Islet of Langerhans (tissue), 1 donor: ENCODE data around the gene CCDC3.
"Not testable (repeated sequence)": the region's sequence is repeated elsewhere in the genome, so short reads cannot be mapped to it uniquely, and the experiment has no call there.

Source experiments
- FAIRE-seq: peaks from one replicate; lab custom pipeline; 2011; peaks lifted over from hg19 to GRCh38; lab: Jason Lieb, UNC

CCDC3 gene

GRCh38 chr10:12877150-12877549 is 124.4 kb downstream of the CCDC3 start:
- no peak for FAIRE-seq

DNA sequence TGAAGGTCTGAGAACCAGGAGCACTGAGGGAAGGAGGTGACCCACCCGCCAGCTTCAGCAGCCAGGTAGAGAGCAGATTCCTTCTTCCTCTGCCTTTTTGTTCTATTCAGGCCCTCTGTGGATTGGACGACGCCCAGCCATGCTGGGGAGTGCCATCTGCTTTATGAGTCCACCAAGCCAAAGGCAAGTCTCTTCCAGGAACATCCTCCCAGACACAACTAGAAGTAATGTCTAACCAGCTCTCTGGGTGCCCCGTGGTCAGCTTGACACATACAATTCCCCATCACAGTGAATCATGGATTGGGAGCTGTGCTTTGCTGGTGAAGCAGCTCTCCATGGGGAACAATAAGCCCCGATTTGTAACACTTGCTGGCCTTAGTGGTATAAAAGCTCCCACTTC is 125.2 kb downstream of the CCDC3 start:
- no peak for FAIRE-seq

- FAIRE-seq: no peak
Observed at GRCh38 chr10:12875100-12875499, 126.4 kb downstream of the CCDC3 start.

- FAIRE-seq: no peak
Observed at GRCh38 chr10:12874501-12874900, 127.0 kb downstream of the CCDC3 start.

DNA sequence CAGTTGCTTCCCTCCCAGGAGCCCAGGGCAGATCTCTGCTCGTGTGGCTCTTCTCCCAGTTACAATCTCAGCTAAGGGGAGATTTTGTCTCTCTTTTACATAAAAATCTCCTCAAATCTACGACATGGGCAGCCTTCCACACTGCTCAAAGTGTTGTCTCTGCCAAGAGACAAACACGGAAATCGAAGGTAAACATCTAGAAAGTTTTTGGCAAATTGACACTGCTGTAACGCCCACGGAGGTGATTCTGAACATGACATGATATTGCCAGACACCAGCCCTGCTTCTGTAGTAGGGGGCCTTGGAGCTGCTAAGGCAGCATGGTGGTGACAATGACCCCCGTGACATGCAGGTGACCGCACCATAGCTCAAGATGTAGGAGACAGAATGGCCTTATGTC is 128.3 kb downstream of the CCDC3 start:
- no peak for FAIRE-seq

- FAIRE-seq: no peak
Observed at GRCh38 chr10:12872577-12872976, 128.9 kb downstream of the CCDC3 start.

- FAIRE-seq: no peak
Observed at GRCh38 chr10:12869427-12869826, 132.1 kb downstream of the CCDC3 start.

DNA sequence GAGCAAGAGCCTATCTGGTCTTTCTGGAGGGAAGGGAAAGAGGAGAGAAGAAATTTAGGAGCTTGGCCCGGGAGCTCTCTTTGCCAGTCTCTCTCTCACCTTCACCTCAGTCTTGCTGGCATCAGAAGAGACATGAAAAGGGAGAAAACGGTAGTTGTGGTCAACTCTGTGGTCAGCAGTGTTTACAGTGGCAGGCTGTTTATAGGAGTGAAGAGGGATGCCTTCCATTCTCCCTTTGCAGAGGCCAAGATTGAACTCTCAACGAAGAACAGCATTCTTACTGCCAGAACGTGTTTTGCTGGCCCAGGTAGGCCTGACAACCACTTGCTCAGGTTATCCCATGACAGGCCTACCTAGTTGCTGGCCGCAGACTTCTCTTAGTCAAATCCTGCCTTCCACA is 133.3 kb downstream of the CCDC3 start:
- FAIRE-seq: no peak

DNA sequence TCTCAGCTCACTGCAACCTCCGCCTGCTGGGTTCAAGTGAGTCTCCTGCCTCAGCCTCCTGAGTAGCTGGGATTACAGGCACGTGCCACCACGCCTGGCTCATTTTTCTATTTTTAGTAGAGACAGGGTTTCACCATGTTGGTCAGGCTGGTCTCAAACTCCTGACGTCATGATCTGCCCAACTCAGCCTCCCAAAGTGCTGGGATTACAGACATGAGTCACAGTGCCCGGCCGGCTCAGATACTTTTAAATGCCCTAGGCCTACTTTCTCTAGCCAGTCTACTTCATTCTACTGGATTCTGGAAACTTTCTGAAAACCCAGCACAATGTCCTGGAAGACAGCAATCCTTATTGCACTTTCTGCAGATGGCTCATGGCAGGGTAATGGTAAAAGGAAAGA is 136.0 kb downstream of the CCDC3 start:
- FAIRE-seq: not testable (repeated sequence)

GRCh38 chr10:12862459-12862858 is 139.1 kb downstream of the CCDC3 start:
- FAIRE-seq: no peak

DNA sequence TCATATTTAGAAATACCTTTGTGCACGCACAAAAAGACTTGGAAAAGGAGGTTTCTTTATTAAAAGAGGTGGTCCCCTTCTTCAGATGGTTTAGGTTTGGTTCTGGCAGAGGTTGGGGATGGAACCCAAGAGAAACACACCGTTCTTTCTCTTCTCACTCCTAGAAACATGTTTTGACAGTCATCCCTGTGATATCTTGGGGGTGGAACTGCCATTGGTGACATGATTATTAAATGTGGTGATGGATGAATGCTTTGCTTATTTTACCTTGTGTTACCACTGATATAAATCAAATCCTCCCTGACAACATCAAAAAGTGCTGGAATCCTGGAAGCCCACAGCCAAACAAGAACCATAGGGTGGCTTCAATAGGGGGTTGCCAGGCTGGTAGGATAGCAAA is 146.5 kb downstream of the CCDC3 start:
- FAIRE-seq: no peak

DNA sequence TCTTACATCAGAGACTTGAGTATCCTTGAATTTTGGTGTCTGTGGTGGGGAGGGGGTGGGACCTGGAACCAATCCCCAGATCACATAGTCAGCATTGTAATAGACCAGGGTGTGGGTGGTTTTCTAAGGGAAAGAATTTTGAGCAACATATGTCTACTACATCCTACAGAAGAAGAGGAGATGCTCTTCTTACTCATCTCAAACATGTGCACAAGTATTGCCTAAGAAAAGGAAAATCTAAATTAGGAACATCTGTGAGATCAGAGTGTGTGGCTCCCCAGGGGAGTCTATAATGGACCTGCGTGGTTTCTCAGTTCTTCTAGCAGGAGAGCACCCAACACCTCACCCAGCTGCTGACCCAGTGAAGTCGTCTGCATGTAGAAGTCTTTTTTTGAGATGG is 148.8 kb downstream of the CCDC3 start:
- no peak for FAIRE-seq

DNA sequence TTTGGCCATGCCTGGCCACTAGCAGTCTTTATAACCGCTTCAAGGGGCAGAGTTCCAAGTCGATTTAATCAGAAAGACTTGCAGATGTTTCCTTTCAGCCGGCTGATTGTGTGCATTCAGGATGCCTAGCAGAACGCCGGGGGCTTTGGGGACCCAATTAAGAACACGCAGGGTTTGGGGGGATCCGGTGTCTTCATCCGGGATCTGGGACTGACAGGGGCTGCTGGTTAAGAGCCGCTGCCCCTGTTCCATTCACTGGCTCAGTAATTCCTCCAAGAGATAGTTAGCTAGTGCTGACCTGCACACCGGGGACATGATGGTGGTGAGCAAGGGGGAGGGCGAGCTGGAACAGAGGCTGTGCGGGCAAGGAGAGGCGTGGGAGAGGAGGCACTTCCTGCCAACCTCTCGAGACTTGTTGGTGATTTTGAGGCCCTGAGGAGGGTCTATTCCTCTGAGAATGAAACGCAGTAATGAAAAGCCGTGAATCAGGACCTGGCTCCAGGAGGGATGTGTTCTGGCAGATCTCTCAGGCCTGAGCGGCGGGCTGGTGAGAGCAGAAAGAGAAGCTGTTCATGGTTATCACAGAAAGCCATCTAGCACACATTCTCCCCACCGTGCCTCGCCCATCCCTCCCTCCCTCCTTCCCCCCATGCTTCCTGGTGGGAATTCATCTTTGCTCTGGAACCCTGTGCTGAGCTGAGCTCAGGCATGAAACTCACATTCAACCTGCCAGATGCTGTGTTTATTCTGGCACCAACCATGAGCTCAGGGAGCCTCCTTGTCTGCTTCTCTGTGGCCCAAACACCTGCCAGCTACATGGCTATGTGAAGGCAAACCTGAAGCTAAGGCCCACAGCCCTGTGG is 152.0 kb downstream of the CCDC3 start:
- FAIRE-seq: no peak

DNA sequence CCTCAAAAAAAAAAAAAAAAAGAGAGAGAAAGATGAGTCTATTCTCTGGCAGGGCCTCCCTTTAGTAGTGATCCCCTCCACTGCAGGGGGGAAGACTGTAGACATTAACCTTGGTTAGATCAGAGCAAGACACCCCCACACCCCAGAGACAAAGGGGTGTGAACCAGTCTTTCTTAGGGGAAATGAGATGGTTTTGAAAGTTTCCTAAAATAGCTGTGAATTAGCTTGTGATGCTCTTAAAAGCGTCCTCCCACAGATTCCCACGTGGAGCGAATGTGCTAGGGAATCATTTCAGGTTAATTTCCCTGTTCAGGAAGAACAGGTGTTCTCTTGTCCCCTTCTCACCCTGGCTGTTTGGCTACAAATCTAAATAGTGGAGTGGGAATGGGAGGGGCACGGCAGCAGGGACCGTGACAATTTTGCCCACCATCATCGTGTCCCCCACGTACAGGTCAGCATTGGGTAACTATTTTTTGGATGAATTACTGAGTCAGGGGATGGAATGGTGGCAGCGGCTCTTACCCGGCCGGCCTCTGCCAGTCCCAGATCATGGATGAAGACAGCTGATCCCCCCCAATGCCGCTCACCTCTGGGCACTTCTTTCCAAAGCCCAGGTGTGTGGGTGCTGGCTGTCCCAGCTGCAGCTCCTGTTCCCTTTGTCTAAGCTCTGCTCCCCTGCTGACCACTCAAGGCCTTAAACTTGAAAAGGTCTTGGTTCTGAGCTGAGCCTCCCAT is 152.9 kb downstream of the CCDC3 start:
- FAIRE-seq: no peak

DNA sequence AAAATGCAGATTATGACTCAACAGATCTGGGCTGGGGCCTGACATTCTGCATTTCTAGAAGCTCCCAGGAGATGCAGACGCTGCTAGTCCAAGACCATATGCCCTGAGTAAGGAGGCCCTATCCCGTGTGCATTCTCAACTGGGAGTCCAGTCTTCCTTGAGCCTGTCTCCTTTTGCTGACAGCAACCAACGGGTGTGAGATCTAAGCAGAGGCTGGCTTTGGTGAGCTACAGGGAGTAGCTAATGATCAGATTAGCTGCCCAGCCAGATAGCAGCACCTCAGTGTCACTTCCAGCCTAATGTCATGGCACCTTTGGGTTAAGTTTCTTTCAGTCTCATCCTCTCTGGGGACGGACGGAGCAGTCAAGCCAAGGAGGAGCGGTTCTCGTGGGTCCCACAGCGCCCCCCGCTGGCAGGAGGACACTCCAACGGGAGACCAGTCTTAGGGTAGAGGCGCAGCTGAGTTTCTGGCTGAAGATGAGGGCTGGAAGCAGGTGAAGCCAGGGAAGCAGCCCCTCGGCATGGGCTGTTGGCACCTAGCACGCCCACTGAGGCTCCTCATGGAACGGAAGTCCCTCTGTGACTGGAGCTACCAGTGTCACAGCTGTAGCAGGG is 154.0 kb downstream of the CCDC3 start:
- no peak for FAIRE-seq

GRCh38 chr10:12846718-12847117 is 154.8 kb downstream of the CCDC3 start:
- FAIRE-seq: no peak
